NCI-H2196 treated with DMSO at 0.1 percent for 48 hours (cell line): Measurements from ENCODE around the gene REN.

Experiments used
- DNase-seq: peaks from one replicate; lab custom pipeline; 2025; ENCODE audit not compliant: unreplicated experiment; lab: John Stamatoyannopoulos, UW

Gene REN

DNA sequence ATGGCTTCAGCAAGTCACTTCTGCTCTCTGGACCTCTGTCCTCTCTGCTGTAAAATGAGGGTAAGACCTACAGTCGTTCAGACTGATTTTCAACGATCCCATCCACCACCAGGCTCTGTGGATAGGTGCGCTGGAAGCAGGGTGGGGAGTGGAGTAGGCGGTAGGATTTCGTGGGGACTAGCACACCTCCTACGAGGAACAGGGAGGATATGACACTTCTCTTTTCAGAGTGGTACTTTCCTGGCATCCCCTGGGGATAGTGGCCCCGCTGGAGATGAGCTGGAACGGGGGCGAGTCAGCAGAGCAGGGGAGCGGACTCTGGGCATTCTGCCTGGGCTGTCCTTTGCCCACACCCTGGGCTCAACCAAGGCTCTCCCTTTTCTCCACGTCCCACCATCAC lies 32.0 kb downstream of the REN start:
- DNase-seq: no peak

DNA sequence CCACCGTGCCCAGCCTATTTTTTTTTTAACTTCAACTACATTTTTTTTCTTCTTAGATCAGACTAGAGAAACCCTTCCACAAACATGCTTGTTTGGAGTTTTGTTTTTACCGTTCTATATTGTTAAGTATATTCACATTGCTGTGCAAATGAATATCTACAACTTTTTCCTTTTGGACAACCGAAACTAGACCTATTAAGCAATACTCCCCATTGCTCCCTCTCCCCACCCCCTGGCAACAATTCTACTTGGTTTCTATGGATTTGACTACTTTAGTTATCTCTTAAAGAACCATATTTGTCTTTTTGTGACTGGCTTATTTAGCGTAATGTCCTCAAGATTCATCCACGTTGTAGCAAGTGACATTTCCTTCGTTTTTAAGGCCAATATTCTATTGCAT lies 33.4 kb downstream of the REN start:
- DNase-seq: no peak

- DNase-seq: no peak
Measured at GRCh38 chr1:204131978-204132377, 34.2 kb downstream of the REN start.

DNA sequence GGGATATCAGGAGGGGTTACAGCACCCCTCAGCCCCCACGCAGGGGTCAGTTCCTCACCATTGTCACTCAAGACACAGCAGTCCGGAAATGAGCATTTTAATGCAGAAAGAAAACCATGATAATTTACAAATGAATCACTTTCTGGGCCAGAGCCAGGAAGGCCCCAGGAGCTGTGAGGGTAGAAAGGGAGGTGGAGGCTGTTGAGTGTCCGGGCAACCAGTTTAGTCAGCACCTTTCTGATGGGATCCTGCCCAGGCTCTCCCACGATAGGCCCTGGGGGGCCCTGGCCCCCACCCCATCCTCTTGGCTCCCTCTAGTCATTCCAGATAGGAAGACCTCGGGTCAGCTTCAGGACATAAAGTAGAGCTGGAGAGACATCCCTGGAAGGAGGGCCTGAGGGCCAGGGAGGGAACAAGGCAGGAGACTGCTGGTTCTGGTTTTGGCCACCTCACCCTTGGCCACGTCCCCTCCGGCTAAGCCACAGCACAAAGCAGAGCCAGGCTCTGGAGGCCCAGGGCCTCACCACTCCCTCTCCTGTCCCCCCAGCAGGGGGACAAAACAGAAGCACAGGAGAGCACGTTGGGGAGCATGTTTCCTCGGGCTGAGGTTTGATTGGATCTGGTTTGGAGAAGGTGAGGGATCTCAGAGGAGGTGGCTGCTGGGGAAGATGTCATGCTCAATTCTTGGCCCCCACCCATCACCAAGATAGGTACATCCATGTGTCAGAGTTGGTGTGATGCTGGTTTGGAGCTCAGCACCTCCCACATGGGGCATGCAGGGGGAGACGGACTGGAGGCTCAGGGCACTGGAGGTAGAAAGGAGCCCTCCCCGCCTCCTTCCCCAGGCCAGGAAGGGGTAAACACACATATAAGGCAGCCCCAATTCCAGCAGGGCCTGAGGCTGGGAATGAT lies 34.9 kb downstream of the REN start:
- no peak for DNase-seq

DNA sequence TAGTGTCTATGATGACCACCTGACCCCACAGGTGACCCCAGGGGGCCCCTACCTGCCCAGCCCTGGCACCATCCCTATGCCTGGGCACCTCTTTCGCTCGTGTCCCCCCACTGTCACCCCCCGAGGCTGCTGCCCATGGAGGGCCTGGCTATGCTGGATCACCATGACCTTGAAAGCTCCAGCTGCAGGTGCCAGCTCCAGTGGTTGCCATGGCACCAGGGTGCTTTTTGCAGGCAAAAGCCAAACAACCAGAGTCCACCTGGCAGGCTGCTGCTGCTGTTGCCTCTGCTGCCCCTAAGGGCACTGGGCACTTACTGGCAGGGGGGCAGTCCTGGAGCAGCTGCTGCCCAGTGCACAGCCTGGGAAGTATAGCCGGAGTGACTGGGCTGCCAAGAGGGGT lies 36.0 kb downstream of the REN start:
- peak; percentile 65 for DNase-seq

- DNase-seq: peak; percentile 61
Measured at GRCh38 chr1:204128964-204129896, 36.9 kb downstream of the REN start.

DNA sequence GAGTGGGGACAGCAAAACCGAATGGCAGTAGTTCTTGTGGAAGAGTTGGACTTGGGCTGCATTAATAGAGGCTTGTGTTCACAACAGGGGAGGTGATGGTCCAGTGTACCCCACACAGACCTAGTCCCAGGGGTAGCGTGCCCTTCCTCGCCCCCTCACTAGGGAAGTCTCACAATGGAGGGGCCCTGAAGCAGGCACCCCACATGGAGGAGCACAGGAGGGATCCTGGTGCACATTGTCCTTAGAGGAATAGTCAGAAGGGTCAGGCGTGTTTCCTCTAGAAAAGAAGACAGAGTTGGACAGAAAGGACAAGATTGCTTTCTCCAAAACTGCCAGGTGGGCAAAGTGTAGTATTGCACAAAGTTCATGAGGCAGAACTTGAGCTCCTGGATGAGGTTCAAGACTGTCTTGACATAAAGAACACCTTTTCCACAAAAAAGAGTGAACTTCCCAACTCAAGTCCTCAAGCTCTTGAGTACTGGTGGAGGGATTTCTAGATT lies 37.6 kb downstream of the REN start:
- DNase-seq: no peak

DNA sequence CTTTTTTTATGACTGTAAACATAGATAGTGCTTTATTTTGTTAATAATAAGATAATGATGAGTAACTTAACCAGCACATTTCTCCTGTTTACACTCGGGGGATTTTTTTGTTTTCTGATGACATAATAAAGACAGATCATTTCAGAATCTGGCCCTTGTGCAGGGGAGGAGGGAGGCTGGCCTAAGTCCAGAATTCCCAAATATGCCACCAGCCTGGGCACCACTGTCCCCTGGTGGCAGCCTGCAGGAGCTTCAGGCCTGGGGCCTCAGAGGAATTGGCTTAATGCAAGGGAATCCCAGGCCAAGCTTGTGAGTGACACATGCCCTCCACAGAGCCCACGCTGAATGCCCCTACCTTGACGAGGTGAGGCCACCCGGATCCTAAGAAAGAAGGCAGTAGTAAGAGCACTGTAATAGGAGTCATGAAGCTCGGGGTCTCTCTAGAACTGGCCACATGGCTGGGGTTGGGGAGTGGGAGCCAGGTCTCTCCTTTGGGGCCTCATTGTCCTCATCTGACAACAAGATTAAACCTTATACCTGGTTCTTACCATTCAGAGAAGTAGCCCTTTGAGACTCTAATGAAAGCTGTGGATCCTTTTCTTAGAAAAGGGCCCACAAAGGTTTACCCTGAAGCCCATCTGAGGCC lies 38.4 kb downstream of the REN start:
- DNase-seq: peak; percentile 73

DNA sequence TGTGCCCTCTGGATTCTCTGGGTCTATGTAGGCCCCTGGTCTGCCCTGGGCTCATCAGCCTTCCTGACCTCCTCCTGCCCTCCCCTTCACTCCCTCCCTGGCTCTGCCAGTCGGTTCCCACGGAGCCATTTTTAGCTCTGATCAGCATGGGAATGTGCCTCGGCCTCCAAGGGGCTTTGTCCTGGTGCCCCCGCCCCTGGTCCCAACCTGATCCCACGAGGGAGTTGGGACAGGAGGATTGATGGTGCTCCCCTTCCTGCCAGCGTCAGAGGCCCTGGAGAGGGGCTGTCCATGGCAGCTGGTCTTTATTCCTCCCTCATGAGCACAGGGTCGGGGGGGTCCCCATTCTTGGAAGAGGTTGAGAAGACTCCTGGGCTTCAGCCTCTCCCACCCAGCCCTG lies 39.2 kb downstream of the REN start:
- no peak for DNase-seq

- no peak for DNase-seq
Measured at GRCh38 chr1:204126386-204126785, 39.8 kb downstream of the REN start.

- DNase-seq: no peak
Measured at GRCh38 chr1:204125759-204126351, 40.3 kb downstream of the REN start.

GRCh38 chr1:204124639-204125038 lies 41.5 kb downstream of the REN start:
- no peak for DNase-seq

DNA sequence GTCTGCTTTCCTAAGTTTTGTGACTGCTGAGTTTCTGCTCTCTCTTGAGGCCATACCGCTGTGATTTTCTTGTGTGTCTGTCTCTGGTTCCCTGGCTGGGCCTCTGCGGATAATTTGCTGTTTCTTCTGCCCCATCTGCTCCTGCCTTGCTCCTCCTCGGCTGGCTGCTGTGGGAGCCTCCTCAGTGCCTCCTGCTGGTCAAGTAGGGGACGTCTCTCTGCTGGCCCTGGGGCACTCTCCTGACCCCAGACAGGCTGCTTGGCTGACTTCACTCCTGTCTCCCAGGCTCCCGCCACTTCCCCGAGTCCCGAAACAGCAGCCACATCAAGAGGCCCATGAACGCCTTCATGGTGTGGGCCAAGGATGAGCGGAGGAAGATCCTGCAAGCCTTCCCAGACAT lies 42.8 kb downstream of the REN start:
- no peak for DNase-seq

- no peak for DNase-seq
Measured at GRCh38 chr1:204121840-204122555, 44.1 kb downstream of the REN start.

DNA sequence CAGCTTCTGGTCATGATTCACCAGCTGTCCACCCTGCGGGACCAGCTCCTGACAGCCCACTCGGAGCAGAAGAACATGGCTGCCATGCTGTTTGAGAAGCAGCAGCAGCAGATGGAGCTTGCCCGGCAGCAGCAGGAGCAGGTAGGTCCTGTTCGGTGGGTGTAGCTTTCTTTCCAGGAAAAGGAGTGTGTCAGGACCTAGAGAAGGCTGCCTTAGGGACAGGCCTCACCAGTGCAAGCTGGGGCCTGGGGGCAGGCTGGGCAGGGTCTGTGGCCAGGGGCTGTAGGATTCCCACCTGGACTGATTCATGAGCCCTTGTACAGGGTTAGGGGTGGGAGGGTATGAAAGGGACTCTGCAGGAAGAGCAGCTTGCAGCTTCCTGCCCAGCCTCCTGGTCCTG lies 49.6 kb downstream of the REN start:
- DNase-seq: no peak

DNA sequence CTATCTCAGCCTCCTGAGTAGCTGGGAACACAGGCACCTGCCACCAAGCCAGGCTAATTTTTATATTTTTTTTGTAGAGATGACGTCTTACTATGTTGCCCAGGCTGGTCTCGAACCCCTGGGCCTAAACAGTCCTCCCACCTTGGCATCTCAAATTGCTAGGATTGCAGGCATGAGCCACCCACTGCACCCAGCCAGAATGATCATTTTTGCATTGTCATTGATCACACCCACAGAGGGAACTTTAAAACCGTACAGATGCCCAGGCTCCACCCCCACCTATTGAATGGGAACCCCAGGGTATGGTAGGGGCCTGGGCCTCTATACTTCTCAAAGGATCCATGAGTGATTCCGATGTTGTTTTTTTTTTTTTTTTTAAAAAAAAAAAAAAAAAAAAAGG lies 51.0 kb downstream of the REN start:
- DNase-seq: no peak

GRCh38 chr1:204114606-204115005 lies 51.5 kb downstream of the REN start:
- no peak for DNase-seq

DNA sequence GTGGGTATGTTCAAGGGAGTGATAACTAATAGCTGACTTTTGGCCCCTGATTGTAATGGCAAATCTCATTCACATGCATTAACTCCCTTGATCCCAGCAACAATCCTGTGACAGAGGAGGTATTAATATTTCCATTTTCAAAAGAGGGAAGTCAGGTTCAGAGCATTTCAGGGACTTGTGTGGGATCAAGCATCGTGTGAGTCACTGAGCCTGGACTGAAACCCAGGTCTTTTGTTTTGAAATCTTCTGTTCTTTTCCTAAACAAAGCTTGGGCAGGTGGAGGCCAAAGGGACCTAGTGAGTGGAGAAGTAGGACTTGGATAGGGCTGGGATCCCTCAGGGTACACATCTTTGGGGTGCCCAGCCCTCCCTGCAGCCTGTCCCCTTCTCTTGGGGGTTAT lies 52.2 kb downstream of the REN start:
- DNase-seq: no peak

- no peak for DNase-seq
Measured at GRCh38 chr1:204112876-204113730, 53.0 kb downstream of the REN start.
